A673 (cell line): ENCODE results near the gene LGR6.

Experiments
- CTCF ChIP-seq: fragments of 300-800, 200-600 bp; sonication (generic); conservative IDR thresholded peaks from 2 replicates; pipeline ENCODE4 v1.5.1; 2017; ENCODE audit warnings: low read depth, mild to moderate bottlenecking, antibody characterized with exemption, low read length, moderate library complexity, mixed read lengths
- EZH2 ChIP-seq: fragments of 200-600 bp; sonication (generic); IDR thresholded peaks from 2 replicates; pipeline ENCODE4 v1.6.1; 2017; ENCODE audit warnings: borderline replicate concordance, low read depth, mild to moderate bottlenecking, mixed read lengths, antibody characterized with exemption, low read length; ENCODE audit not compliant: poor library complexity, severe bottlenecking

DNA sequence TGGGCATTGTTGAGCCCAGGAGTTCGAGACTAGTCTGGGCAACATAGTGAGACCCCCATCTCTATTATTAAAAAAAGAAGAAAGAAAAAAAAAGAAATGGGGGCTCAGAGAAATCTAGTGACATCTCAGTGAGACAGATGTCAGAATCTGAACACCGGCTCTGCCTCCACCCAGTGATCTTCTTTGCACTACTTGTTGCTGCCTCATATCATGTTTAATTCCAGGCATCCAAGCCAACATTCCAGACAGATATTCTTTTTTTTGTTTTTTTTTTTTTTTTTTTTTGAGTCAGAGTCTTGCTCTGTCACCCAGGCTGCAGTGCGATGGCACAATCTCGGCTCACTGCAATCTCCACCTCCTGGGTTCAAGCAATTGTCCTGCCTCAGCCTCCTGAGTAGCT, 44.0 kb upstream of the LGR6 start:
- no peak for TF ChIP-seq CTCF
- TF ChIP-seq EZH2 = no peak
